Measurements from ENCODE around the gene VPS9D1.

Gene VPS9D1

GRCh38 chr16:89720813-89721545, at the start of gene VPS9D1, which contains the start of gene ZNF276:
Gene VPS9D1, minus strand, starts transcription at chr16:89720898. Its CDS starts 37 bp downstream, at chr16:89720861.
Gene ZNF276, plus strand, starts transcription at chr16:89721537. Its CDS starts 104 bp downstream, at chr16:89721641.
- DNase-seq: peak; percentile 80 to 84

GRCh38 chr16:89770367-89770766, 49.7 kb upstream of the VPS9D1 start:
- no peak for DNase-seq

- no peak for DNase-seq
Measured at GRCh38 chr16:89765292-89765830, 44.7 kb upstream of the VPS9D1 start.

GRCh38 chr16:89764711-89765201, 44.1 kb upstream of the VPS9D1 start:
- peak; percentile 66 to 69 for DNase-seq

GRCh38 chr16:89761304-89761922, 40.7 kb upstream of the VPS9D1 start:
- DNase-seq: peak in 1 of 2 donors; percentile 29

GRCh38 chr16:89759746-89760340, 39.1 kb upstream of the VPS9D1 start:
- DNase-seq: peak in 1 of 2 donors; percentile 37

GRCh38 chr16:89749637-89750036, 28.9 kb upstream of the VPS9D1 start:
- peak in 1 of 2 donors; percentile 44 for DNase-seq

GRCh38 chr16:89748921-89749320, 28.2 kb upstream of the VPS9D1 start:
- no peak for DNase-seq

GRCh38 chr16:89748076-89748475, 27.4 kb upstream of the VPS9D1 start:
- no peak for DNase-seq

GRCh38 chr16:89746043-89746442, 25.3 kb upstream of the VPS9D1 start:
- no peak for DNase-seq

GRCh38 chr16:89744813-89745212, 24.1 kb upstream of the VPS9D1 start:
- DNase-seq: no peak

GRCh38 chr16:89742948-89743347, 22.2 kb upstream of the VPS9D1 start:
- DNase-seq: no peak

GRCh38 chr16:89741342-89742014, 20.8 kb upstream of the VPS9D1 start:
- DNase-seq: no peak

- DNase-seq: no peak
Measured at GRCh38 chr16:89739383-89739782, 18.7 kb upstream of the VPS9D1 start.

- DNase-seq: no peak
Measured at GRCh38 chr16:89738538-89739317, 18.0 kb upstream of the VPS9D1 start.

- DNase-seq: no peak
Measured at GRCh38 chr16:89738072-89738377, 17.3 kb upstream of the VPS9D1 start.

GRCh38 chr16:89737341-89738071, 16.8 kb upstream of the VPS9D1 start:
- peak; percentile 50 to 61 for DNase-seq

- DNase-seq: no peak
Measured at GRCh38 chr16:89736554-89736953, 15.9 kb upstream of the VPS9D1 start.

- DNase-seq: no peak
Measured at GRCh38 chr16:89733792-89734191, 13.1 kb upstream of the VPS9D1 start.

GRCh38 chr16:89733322-89733721, 12.6 kb upstream of the VPS9D1 start:
- no peak for DNase-seq

GRCh38 chr16:89732918-89733242, 12.2 kb upstream of the VPS9D1 start:
- no peak for DNase-seq

Measured in CD4-positive, alpha-beta T cell treated with Interleukin-1 beta for 1 hour (primary cell).